ENCODE measurements around the gene SRA1.
A peak's percentile ranks its signal among the peaks of the same experiment; 100 is the strongest.
"Not testable (repeated sequence)": the region's sequence is repeated elsewhere in the genome, so short reads cannot be mapped to it uniquely, and the experiment has no call there.

SRA1 gene

GRCh38 chr5:140587495-140587894 lies 30.2 kb upstream of the SRA1 start:
- peaks cover 3% of the 10 kb centered on the region for H3K27me3 Mint-ChIP-seq
- H3K4me1 Mint-ChIP-seq = no peaks in the 10 kb centered on the region
- no peak for DNase-seq
- no peaks in the 10 kb centered on the region for H3K36me3 Mint-ChIP-seq (ENCODE audit: low read depth)
- H3K27ac Mint-ChIP-seq = no peak overlapping the region
- H3K9me3 Mint-ChIP-seq = peaks cover 3% of the 10 kb centered on the region
- H3K4me3 Mint-ChIP-seq = no peak overlapping the region
- ATAC-seq = no peak

GRCh38 chr5:140579188-140579747 lies 22.0 kb upstream of the SRA1 start:
- not testable (repeated sequence) for H3K4me3 Mint-ChIP-seq; H3K36me3 Mint-ChIP-seq (ENCODE audit: low read depth); DNase-seq; H3K9me3 Mint-ChIP-seq; H3K27ac Mint-ChIP-seq; ATAC-seq; H3K4me1 Mint-ChIP-seq
- peaks cover 12% of the 10 kb centered on the region for H3K27me3 Mint-ChIP-seq

GRCh38 chr5:140576776-140577201 lies 19.5 kb upstream of the SRA1 start:
- no peak for ATAC-seq
- H3K27me3 Mint-ChIP-seq = peaks cover 9% of the 10 kb centered on the region
- no peak overlapping the region for H3K4me3 Mint-ChIP-seq
- no peaks in the 10 kb centered on the region for H3K4me1 Mint-ChIP-seq
- no peak for DNase-seq
- H3K27ac Mint-ChIP-seq = no peak overlapping the region
- no peaks in the 10 kb centered on the region for H3K36me3 Mint-ChIP-seq (ENCODE audit: low read depth)
- H3K9me3 Mint-ChIP-seq = no peaks in the 10 kb centered on the region

- H3K27ac Mint-ChIP-seq = no peak overlapping the region
- peaks cover under 1% of the 10 kb centered on the region for H3K4me1 Mint-ChIP-seq
- H3K9me3 Mint-ChIP-seq = no peaks in the 10 kb centered on the region
- no peak for DNase-seq
- ATAC-seq = no peak
- H3K27me3 Mint-ChIP-seq = peaks cover 2% of the 10 kb centered on the region
- H3K4me3 Mint-ChIP-seq = no peak overlapping the region
- peaks cover under 1% of the 10 kb centered on the region for H3K36me3 Mint-ChIP-seq (ENCODE audit: low read depth)
Observed at GRCh38 chr5:140575309-140575708, 18.0 kb upstream of the SRA1 start.

GRCh38 chr5:140574165-140574564 lies 16.9 kb upstream of the SRA1 start:
- DNase-seq (no peak), ATAC-seq (no peak)
- Mint-ChIP-seq H3K9me3 (no peaks in the 10 kb centered on the region), H3K27ac (no peak overlapping the region), H3K36me3 (ENCODE audit: low read depth) (peaks cover 2% of the 10 kb centered on the region), H3K27me3 (no peaks in the 10 kb centered on the region), H3K4me3 (no peak overlapping the region), H3K4me1 (peaks cover 10% of the 10 kb centered on the region)

GRCh38 chr5:140573683-140574082 lies 16.4 kb upstream of the SRA1 start:
- Mint-ChIP-seq H3K4me1 (peaks cover 15% of the 10 kb centered on the region), H3K27me3 (no peaks in the 10 kb centered on the region), H3K27ac (no peak overlapping the region), H3K9me3 (no peaks in the 10 kb centered on the region), H3K4me3 (no peak overlapping the region), H3K36me3 (ENCODE audit: low read depth) (peaks cover 2% of the 10 kb centered on the region)
- no peak for DNase-seq
- ATAC-seq = no peak

- peaks cover 28% of the 10 kb centered on the region for H3K4me1 Mint-ChIP-seq
- no peak overlapping the region for H3K4me3 Mint-ChIP-seq
- no peak overlapping the region for H3K27ac Mint-ChIP-seq
- no peak for DNase-seq
- H3K9me3 Mint-ChIP-seq = no peaks in the 10 kb centered on the region
- no peaks in the 10 kb centered on the region for H3K27me3 Mint-ChIP-seq
- H3K36me3 Mint-ChIP-seq (ENCODE audit: low read depth) = peaks cover 14% of the 10 kb centered on the region
- ATAC-seq = no peak
Observed at GRCh38 chr5:140571105-140571504, 13.8 kb upstream of the SRA1 start.

- ATAC-seq (no peak), DNase-seq (no peak)
- Mint-ChIP-seq H3K27me3 (no peaks in the 10 kb centered on the region), H3K4me3 (no peak overlapping the region), H3K9me3 (no peaks in the 10 kb centered on the region), H3K27ac (no peak overlapping the region), H3K4me1 (peaks cover 34% of the 10 kb centered on the region), H3K36me3 (ENCODE audit: low read depth) (peaks cover 20% of the 10 kb centered on the region)
Observed at GRCh38 chr5:140570488-140570887, 13.2 kb upstream of the SRA1 start.

GRCh38 chr5:140570058-140570457 lies 12.8 kb upstream of the SRA1 start:
- Mint-ChIP-seq H3K27ac (no peak overlapping the region), H3K27me3 (no peaks in the 10 kb centered on the region), H3K4me1 (peaks cover 39% of the 10 kb centered on the region), H3K36me3 (ENCODE audit: low read depth) (peaks cover 24% of the 10 kb centered on the region), H3K9me3 (no peaks in the 10 kb centered on the region), H3K4me3 (no peak overlapping the region)
- ATAC-seq (no peak), DNase-seq (no peak)

- ATAC-seq (no peak), DNase-seq (no peak)
- no peaks in the 10 kb centered on the region for H3K27me3 Mint-ChIP-seq
- peaks cover 30% of the 10 kb centered on the region for H3K36me3 Mint-ChIP-seq (ENCODE audit: low read depth)
- H3K4me3 Mint-ChIP-seq = peak overlapping the region; percentile 69
- peak overlapping the region; percentile 91 for H3K27ac Mint-ChIP-seq
- no peaks in the 10 kb centered on the region for H3K9me3 Mint-ChIP-seq
- peaks cover 45% of the 10 kb centered on the region for H3K4me1 Mint-ChIP-seq
Observed at GRCh38 chr5:140569197-140569596, 11.9 kb upstream of the SRA1 start.

- peaks cover 30% of the 10 kb centered on the region for H3K36me3 Mint-ChIP-seq (ENCODE audit: low read depth)
- peak overlapping the region; percentile 69 for H3K4me3 Mint-ChIP-seq
- ATAC-seq (no peak), DNase-seq (no peak)
- peak overlapping the region; percentile 91 for H3K27ac Mint-ChIP-seq
- no peaks in the 10 kb centered on the region for H3K9me3 Mint-ChIP-seq
- peaks cover 51% of the 10 kb centered on the region for H3K4me1 Mint-ChIP-seq
- H3K27me3 Mint-ChIP-seq = no peaks in the 10 kb centered on the region
Observed at GRCh38 chr5:140568443-140569063, 11.3 kb upstream of the SRA1 start.

- ATAC-seq (no peak), DNase-seq (no peak)
- H3K27ac Mint-ChIP-seq = peak overlapping the region; percentile 91
- peaks cover 56% of the 10 kb centered on the region for H3K4me1 Mint-ChIP-seq
- no peaks in the 10 kb centered on the region for H3K9me3 Mint-ChIP-seq
- no peaks in the 10 kb centered on the region for H3K27me3 Mint-ChIP-seq
- no peak overlapping the region for H3K4me3 Mint-ChIP-seq
- H3K36me3 Mint-ChIP-seq (ENCODE audit: low read depth) = peaks cover 30% of the 10 kb centered on the region
Observed at GRCh38 chr5:140567871-140568270, 10.6 kb upstream of the SRA1 start.

GRCh38 chr5:140567136-140567818 lies 10.0 kb upstream of the SRA1 start:
- ATAC-seq (no peak), DNase-seq (no peak)
- Mint-ChIP-seq H3K36me3 (ENCODE audit: low read depth) (peaks cover 30% of the 10 kb centered on the region), H3K9me3 (no peaks in the 10 kb centered on the region), H3K4me1 (peaks cover 59% of the 10 kb centered on the region), H3K27ac (peak overlapping the region; percentile 41), H3K27me3 (no peaks in the 10 kb centered on the region), H3K4me3 (peak overlapping the region; percentile 14)

GRCh38 chr5:140566665-140567064 lies 9.4 kb upstream of the SRA1 start:
- ATAC-seq (no peak), DNase-seq (no peak)
- Mint-ChIP-seq H3K4me3 (peak overlapping the region; percentile 14), H3K27ac (peak overlapping the region; percentile 41), H3K4me1 (peaks cover 59% of the 10 kb centered on the region), H3K36me3 (ENCODE audit: low read depth) (peaks cover 30% of the 10 kb centered on the region), H3K27me3 (no peaks in the 10 kb centered on the region), H3K9me3 (no peaks in the 10 kb centered on the region)

- H3K27me3 Mint-ChIP-seq = no peaks in the 10 kb centered on the region
- peaks cover 30% of the 10 kb centered on the region for H3K36me3 Mint-ChIP-seq (ENCODE audit: low read depth)
- no peaks in the 10 kb centered on the region for H3K9me3 Mint-ChIP-seq
- H3K27ac Mint-ChIP-seq = peak overlapping the region; percentile 98
- peak overlapping the region; percentile 97 for H3K4me3 Mint-ChIP-seq
- DNase-seq (no peak), ATAC-seq (no peak)
- peaks cover 59% of the 10 kb centered on the region for H3K4me1 Mint-ChIP-seq
Observed at GRCh38 chr5:140565780-140566095, 8.5 kb upstream of the SRA1 start.
